Endothelial cell of hepatic sinusoid (primary cell): ENCODE data around the gene NAPB.
"Not testable (repeated sequence)": the region's sequence is repeated elsewhere in the genome, so short reads cannot be mapped to it uniquely, and the experiment has no call there.

Experiments used
- in situ Hi-C: cut with HindIII; loops from 2 replicates; pipeline ENCODE4 v1.10.0; 2017; ENCODE audit warnings: low sequenced_read_pairs

The NAPB gene

GRCh38 chr20:23420943-23421931, at the start of gene NAPB:
Gene NAPB, minus strand, starts transcription at chr20:23421488. Its CDS starts 86 bp downstream, at chr20:23421402.
- in situ Hi-C loops = no loop called here

- in situ Hi-C loops = not testable (repeated sequence)
Measured at GRCh38 chr20:23466961-23467360, 45.7 kb upstream of the NAPB start.

DNA sequence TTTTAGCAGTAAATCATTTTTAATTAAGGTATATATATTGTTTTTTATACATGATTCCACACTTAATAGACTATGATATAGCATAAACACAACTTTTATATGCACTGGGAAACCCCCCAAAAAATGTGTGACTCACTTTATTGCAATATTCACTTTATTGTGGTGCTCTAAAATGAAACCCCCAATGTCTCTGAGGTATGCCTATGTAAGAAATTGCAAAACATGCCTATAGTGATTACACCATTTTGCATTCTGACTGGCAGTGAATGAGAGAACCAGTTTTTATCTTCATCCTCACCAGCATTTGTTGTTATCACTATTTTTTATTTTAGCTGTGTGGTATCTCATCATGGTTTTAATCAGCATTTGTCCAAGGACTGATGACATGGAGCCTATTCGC, 39.9 kb upstream of the NAPB start:
- in situ Hi-C loops = no loop called here

DNA sequence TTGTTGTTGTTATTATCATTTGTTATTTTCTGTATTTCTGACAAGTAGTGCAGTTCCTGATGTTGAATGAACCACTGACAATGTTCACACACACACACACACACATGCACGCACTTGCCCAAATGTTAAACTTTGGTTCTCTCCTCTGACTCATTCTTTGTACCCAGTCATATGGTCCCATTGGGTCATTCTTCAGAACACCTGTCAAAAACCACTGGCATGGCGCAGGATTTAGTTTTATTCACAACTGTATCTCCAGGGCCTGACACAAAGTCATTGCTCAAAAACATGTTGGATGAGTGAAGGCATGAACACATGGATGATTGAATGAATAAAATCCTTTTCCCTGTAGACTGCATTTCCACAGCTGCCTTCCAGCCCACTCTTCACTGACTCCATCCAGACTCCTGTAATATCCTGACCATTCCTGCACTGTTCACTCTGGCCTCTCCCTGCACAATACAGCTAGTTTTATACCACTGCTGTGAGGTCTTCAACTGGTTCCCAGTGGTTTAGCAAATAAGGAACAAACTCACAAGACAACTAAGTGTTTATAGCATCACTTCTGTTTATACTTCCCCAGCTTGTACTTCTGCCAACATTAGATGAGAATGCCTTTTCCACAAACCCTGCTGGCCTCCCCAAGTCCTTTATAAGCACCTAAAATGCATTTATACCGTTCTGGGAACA, 38.3 kb upstream of the NAPB start:
- in situ Hi-C loops = no loop called here

GRCh38 chr20:23456873-23457272, 35.6 kb upstream of the NAPB start:
- in situ Hi-C loops = no loop called here

DNA sequence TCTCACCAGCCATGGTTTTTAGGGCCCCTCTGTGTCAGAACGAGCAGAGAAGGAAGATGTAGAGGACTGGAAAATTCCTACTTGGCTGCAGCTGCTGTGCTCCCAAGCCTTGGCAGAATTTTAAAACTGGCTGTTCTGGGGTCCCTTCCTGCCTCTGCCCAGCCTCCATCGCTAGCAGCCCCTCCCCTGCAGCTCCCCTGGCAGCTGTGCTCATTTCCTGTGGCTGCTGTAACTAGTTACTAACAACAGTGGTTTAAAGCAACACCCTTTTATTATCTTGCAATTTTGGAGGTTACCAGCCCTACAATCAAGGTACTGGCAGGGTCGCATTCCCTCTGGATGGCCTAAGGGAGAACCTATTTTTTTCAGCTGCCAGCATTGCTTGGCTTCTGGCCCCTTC, 35.1 kb upstream of the NAPB start:
- in situ Hi-C loops = no loop called here

- in situ Hi-C loops = no loop called here
Measured at GRCh38 chr20:23455639-23456038, 34.4 kb upstream of the NAPB start.

DNA sequence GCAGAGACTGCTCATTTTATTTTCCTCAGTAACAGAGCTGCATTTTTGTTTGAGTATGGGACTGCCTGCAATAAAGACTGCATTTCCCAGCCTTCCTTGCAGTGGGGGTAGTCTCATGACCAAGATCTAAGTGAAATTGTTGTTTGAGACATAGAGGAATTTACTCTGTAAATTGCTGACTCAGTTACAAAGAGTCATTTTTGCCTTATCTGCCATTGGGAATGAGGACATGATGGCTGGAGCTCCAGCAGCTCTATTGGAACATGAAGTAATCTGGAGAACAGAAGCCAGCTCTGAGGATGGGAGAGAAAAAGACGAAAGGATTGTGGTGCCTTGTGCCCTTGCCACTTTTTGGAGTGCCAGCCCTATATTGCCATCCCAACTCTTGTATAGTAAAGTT, 33.5 kb upstream of the NAPB start:
- in situ Hi-C loops = no loop called here

DNA sequence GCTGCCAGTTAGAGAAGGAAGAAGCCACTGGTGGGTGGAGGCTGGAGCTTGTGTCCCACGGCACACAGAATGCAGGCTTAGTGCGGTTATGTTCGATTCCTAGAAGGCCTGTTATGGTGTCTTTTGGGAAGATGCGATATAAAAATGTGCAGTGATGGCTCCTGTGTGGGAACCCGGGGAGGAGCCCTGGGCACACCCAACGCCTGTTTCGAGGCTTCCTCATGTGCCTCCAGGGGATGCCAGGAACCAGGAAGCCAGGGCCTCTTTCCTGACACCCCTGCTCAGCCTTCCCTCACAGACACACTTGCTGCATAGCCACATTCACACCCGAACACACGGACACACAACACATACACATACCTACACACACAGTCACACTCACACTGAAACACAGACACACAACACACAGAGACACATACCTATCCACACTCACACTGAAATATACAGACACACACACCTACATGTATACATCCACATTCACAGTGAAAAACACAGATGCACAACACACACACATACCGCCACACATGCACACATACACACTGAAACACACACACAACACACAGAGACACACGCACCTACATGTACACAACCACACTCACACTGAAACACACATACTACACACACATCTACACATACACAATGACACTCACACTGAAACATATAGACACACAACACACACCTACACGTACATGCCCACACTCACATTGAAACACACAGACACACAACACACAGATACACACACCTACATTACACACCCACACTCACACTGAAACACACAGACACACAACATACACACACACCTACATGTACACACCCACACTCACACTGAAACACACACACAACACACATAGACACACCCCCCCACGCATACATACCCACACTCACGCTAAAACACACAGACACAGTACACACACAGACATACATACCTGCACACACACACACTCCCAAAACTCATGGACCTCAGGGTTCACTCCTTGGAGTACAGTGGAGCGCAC, 32.6 kb upstream of the NAPB start:
- in situ Hi-C loops = no loop called here

DNA sequence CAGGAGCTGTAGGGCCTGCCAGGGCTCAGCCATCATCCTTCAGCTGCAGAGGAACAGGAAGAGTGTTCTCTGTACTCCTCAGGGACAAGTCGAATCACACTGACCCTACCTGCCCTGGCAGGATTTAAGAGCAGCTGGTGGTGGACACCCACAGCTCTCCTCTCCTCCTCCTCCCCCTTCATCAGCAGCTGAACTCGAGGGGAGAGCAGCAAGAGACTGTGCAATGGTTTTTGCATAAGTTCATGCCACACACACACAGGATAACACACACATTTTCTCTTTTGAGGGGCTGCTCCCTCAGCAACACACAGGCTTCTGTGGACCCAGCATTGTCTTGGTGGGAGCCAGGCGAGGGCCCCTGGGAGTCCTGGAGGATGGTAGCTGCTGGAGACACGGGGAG, 31.5 kb upstream of the NAPB start, which contains the start of gene CST11:
Gene CST11 (minus strand): TSS at position 101 of the 400 bp plus-strand sequence. CDS start 65 bp downstream, at position 36.
- in situ Hi-C loops = no loop called here

GRCh38 chr20:23451956-23452487, 30.7 kb upstream of the NAPB start:
- in situ Hi-C loops = no loop called here

DNA sequence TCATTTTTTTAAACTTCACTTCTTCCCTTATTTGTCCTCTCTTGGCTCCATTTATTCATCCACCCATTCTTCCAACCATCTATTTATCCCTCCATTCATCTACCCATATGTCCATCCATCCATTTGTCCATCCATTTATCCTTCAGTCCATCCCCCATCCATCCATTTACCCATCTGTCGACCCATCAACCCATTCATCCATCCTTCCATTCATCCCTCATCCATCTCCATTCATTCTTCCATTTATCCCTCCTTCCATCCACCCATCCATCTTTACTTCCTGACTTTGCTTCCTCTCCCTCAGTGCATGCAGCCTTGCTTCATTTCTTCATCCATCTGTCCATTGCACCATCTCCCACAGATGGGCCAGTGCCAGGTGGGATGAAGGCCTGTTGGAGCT, 29.6 kb upstream of the NAPB start:
- in situ Hi-C loops = no loop called here

DNA sequence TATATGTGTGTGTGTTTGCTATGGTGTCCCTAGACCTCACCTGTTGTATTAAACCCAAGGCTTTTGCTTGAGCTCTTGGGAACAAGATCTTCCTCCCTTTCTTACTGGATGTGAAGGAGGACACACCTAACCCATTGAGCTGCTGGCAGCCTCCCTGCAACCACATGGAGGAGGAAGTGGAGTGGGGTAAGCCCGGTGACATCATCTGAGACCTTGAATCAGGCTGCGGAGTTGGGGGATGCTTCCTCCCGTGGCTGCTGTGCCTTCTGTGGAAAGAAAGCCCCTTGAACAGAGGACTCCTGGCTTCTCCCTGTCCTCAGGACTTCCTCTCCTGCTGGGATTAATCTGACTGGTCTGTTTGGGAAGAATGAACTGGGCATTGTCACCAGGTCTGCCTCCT, 28.1 kb upstream of the NAPB start:
- in situ Hi-C loops = no loop called here

DNA sequence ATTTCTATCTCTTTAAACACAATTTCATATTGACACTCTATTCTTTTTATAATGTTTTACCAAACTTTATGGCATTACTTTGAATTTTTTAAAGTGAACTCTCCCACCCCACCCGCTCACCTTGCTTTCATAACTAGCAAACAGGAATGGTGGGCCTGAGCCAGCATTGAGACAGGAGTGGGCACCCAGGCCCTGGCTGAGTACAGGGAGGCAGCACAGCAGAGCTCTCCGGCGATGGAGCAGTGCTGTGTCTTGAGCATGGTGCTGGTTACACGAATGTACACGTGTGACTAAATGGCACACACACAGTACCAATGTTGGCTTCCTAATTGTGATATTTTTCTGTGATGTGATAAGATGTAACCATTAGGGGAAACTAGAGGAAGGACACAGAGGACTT, 26.9 kb upstream of the NAPB start:
- in situ Hi-C loops = no loop called here

DNA sequence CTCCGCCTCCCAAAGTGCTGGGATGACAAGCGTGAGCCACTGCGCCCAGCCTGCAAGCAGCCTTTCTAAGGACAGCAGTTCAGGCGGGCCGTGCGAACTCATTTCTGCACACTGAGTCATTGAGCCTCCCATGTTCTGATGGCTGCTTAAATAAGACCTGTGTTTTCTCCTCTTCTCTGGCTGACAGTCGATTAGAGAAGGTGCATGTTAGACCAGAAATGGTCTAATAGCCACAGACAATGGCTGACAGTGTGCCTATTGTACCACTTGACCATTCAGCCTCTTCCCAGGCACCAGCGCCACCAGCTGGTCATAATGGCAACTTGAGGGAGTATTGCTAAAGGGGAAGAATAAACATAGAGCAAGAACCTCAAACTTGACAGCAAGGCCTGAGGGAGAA, 25.2 kb upstream of the NAPB start:
- in situ Hi-C loops = no loop called here

GRCh38 chr20:23445596-23446217, 24.4 kb upstream of the NAPB start:
- in situ Hi-C loops = no loop called here

DNA sequence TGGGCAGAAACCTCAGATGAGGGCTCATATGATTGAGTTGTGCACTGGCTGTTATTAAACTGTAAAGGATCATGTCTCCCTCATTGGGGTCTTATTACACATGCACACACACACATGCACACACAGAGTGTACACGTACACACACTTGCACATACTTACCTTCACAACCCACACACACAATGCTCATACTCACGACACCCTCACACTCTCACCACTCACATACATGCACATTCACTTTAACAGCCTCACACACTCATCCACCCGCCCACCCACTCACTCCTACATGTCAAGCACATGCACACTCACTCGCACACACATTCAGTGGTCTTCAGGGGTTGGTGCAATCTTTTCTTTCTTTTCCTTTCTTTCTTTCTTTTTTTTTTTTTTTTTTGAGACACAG, 23.6 kb upstream of the NAPB start:
- in situ Hi-C loops = no loop called here

DNA sequence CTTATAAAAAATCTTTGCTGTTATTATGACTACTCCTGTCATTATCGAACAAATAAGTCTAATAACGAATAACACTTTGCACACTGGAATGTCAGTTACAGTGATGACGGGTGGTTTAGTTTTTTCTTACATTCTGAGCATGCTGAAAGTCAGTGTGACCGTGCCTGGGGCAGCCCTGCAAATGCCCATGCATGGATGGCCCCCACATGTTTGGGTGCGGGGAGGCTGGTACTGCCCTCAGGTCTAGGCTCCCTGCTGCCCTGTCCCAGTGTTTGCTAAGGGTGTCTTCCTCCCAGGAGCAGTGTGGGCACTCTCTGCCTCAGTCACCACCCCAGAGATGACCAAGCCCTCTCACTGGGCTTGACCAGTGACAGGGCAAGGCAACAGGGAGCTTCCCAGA, 21.1 kb upstream of the NAPB start:
- in situ Hi-C loops = no loop called here

DNA sequence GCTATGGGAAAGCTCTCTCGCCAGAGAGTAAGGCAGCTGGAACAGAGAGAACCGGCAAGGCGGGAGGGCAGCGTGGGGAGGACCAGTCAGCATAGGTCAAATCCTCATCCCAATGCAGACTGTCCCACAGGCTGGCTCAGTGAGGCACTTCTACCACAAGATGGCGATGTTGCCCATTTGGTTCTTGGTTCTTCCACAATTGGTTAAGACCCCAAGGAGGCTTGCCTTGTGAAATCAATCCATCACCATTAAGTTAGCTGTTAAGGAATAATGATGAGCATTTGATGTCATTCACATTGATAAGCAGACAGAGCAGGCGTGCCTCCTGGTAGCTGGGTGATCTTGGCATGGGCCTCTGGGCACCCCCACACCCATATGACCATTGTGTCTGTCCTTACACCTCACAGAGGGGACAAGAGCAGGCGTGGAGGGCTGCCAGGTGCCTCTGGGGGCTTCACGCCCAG, 20.6 kb upstream of the NAPB start:
- in situ Hi-C loops = no loop called here

DNA sequence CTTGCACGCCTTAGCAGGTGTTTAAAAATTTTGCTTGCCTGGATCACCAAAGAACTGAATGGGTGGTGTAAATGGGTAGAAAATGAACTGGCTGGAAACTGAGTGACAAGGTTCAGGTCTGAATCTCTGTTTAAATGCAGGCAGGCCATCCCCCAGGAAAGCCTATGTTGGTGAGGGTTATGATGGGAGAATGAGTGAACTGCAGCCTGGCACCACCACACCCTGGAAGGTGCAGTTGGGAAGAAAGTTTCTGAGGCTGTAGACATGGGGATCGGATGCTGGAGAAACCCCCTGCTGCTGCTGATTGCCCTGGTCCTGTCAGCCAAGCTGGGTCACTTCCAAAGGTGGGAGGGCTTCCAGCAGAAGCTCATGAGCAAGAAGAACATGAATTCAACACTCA, 18.7 kb upstream of the NAPB start:
- in situ Hi-C loops = no loop called here
